Measurements from ENCODE around the gene KRTAP10-12. TPM values are rescaled to one million over a fixed set of nuclear protein-coding genes. Genes with fewer than 3 reads are reported as not detected.
"Not testable (repeated sequence)": the region's sequence is repeated elsewhere in the genome, so short reads cannot be mapped to it uniquely, and the experiment has no call there.

KRTAP10-12 gene
- total and polyA plus RNA-seq, 2 experiments from 2014 or later = not detected

- no peak for TF ChIP-seq CTCF (IDR thresholded peaks at IDR 0.05; ENCODE audit: low read depth, low read length)
- H3K4me3 ChIP-seq = no peak overlapping the region
- H3K4me1 ChIP-seq (ENCODE audit: low read depth) = no peaks in the 10 kb centered on the region
- H3K9me3 ChIP-seq (ENCODE audit: low read depth) = no peaks in the 10 kb centered on the region
- no peaks in the 10 kb centered on the region for H3K36me3 ChIP-seq
- no peak overlapping the region for H3K27ac ChIP-seq
- H3K27me3 ChIP-seq = no peaks in the 10 kb centered on the region
- no peak for DNase-seq (ENCODE audit: low read depth in 1 of 2, low spot score in 1 of 2)
These were observed 15.8 kb upstream of the KRTAP10-12 start for GRCh38 chr21:44681152-44681551.

- no peak for TF ChIP-seq CTCF (IDR thresholded peaks at IDR 0.05; ENCODE audit: low read depth, low read length)
- no peaks in the 10 kb centered on the region for H3K9me3 ChIP-seq (ENCODE audit: low read depth)
- H3K4me1 ChIP-seq (ENCODE audit: low read depth) = no peaks in the 10 kb centered on the region
- no peaks in the 10 kb centered on the region for H3K27me3 ChIP-seq
- H3K27ac ChIP-seq = no peak within 1 kb of the TSS
- no peak for DNase-seq (ENCODE audit: low read depth in 1 of 2, low spot score in 1 of 2)
- H3K4me3 ChIP-seq = no peak within 1 kb of the TSS
- no peaks in the 10 kb centered on the region for H3K36me3 ChIP-seq
These were observed 15.0 kb upstream of the KRTAP10-12 start, which contains the start of gene KRTAP12-1 for GRCh38 chr21:44681861-44682579. KRTAP12-1 (minus strand) TSS chr21:44682163; CDS start chr21:44682123, 40 bp downstream.

- H3K27ac ChIP-seq = no peak overlapping the region
- DNase-seq (ENCODE audit: low read depth in 1 of 2, low spot score in 1 of 2) = no peak
- no peaks in the 10 kb centered on the region for H3K36me3 ChIP-seq
- H3K4me3 ChIP-seq = no peak overlapping the region
- no peak for TF ChIP-seq CTCF (IDR thresholded peaks at IDR 0.05; ENCODE audit: low read depth, low read length)
- no peaks in the 10 kb centered on the region for H3K9me3 ChIP-seq (ENCODE audit: low read depth)
- H3K4me1 ChIP-seq (ENCODE audit: low read depth) = no peaks in the 10 kb centered on the region
- no peaks in the 10 kb centered on the region for H3K27me3 ChIP-seq
These were observed 14.3 kb upstream of the KRTAP10-12 start for GRCh38 chr21:44682580-44683151.

- Histone ChIP-seq H3K4me3 (no peak overlapping the region), H3K4me1 (ENCODE audit: low read depth) (no peaks in the 10 kb centered on the region), H3K9me3 (ENCODE audit: low read depth) (no peaks in the 10 kb centered on the region), H3K27me3 (no peaks in the 10 kb centered on the region), H3K36me3 (no peaks in the 10 kb centered on the region), H3K27ac (no peak overlapping the region)
- no peak for DNase-seq (ENCODE audit: low read depth in 1 of 2, low spot score in 1 of 2)
- no peak for TF ChIP-seq CTCF (IDR thresholded peaks at IDR 0.05; ENCODE audit: low read depth, low read length)
These were observed 12.9 kb upstream of the KRTAP10-12 start for GRCh38 chr21:44684077-44684476.

GRCh38 chr21:44684483-44684882, 12.5 kb upstream of the KRTAP10-12 start:
- Histone ChIP-seq H3K36me3 (no peaks in the 10 kb centered on the region), H3K9me3 (ENCODE audit: low read depth) (no peaks in the 10 kb centered on the region), H3K27me3 (no peaks in the 10 kb centered on the region), H3K4me1 (ENCODE audit: low read depth) (no peaks in the 10 kb centered on the region), H3K27ac (no peak overlapping the region), H3K4me3 (no peak overlapping the region)
- no peak for TF ChIP-seq CTCF (IDR thresholded peaks at IDR 0.05; ENCODE audit: low read depth, low read length)
- DNase-seq (ENCODE audit: low read depth in 1 of 2, low spot score in 1 of 2) = no peak

GRCh38 chr21:44685050-44685449, 11.9 kb upstream of the KRTAP10-12 start:
- not testable (repeated sequence) for H3K27ac ChIP-seq; H3K9me3 ChIP-seq (ENCODE audit: low read depth); H3K4me3 ChIP-seq; H3K36me3 ChIP-seq; H3K4me1 ChIP-seq (ENCODE audit: low read depth); H3K27me3 ChIP-seq; DNase-seq (ENCODE audit: low read depth in 1 of 2, low spot score in 1 of 2)

All from cardiac muscle cell (in vitro differentiated cells and primary cell).